Measurements from ENCODE around the gene SLC50A1.

GRCh38 chr1:155169541-155169940 is 33.9 kb downstream of the SLC50A1 start:
- TF ChIP-seq CTCF (IDR thresholded peaks at IDR 0.05) (no peak), POLR2AphosphoS5 (IDR thresholded peaks at IDR 0.05) (no peak), POLR2A (IDR thresholded peaks at IDR 0.05) (no peak), EP300 (IDR thresholded peaks at IDR 0.05) (no peak)
